HEK293 (cell line): ENCODE measurements around the gene PRKCE.

Experiments
- CTCF ChIA-PET: fragments of 350-600 bp; formaldehyde crosslinking; extraction: SDS; loops from one replicate; lab custom pipeline; 2021; ENCODE audit warnings: antibody characterized with exemption; lab: Yijun Ruan, JAX
- POLR2A ChIA-PET: fragments of 300-600 bp; formaldehyde crosslinking; extraction: SDS; loops from one replicate; lab custom pipeline; 2020; ENCODE audit warnings: antibody characterized with exemption, inconsistent platforms; lab: Yijun Ruan, JAX
- H3K27ac ChIP-seq: fragments of 200-500 bp; sonication (Bioruptor generic); 2 replicates; pipeline ENCODE4 v1.5.1; 2014; ENCODE audit warnings: low read depth, low read length, control low read depth, inconsistent platforms; ENCODE audit errors: extremely low read depth
- H3K36me3 ChIP-seq, 2 experiments: fragments of 200-500 bp in 1 of 2; sonication (Bioruptor generic) in 1 of 2; 1 replicate in 1 of 2; 2 replicates in 1 of 2; pipeline ENCODE4 v1.5.1; 2014 to 2017; ENCODE audit warnings: inconsistent platforms in 2 of 2, low read length in 2 of 2; ENCODE audit not compliant: control insufficient read depth in 2 of 2, insufficient read depth in 1 of 2
- H3K4me1 ChIP-seq: fragments of 200-500 bp; sonication (Bioruptor generic); 2 replicates; pipeline ENCODE4 v1.5.1; 2014; ENCODE audit warnings: mild to moderate bottlenecking, low read length, inconsistent platforms; ENCODE audit not compliant: control insufficient read depth, insufficient read depth
- H3K4me3 ChIP-seq: 2 replicates; pipeline ENCODE4 v1.5.1; 2011; ENCODE audit warnings: low read depth, mild to moderate bottlenecking, control low read depth, low read length, moderate library complexity
- H3K9me3 ChIP-seq: fragments of 200-500 bp; sonication (Bioruptor generic); 2 replicates; pipeline ENCODE4 v1.5.1; 2014; ENCODE audit warnings: low read depth, low read length, inconsistent platforms; ENCODE audit not compliant: control insufficient read depth, insufficient read depth
- ELK4 ChIP-seq: IDR thresholded peaks from 2 replicates; pipeline ENCODE4 v1.6.1; 2011; ENCODE audit warnings: mild to moderate bottlenecking, low read depth, low read length, borderline replicate concordance
- GLI4 ChIP-seq: fragments of 450-650 bp; formaldehyde crosslinking; IDR thresholded peaks from 2 replicates; pipeline ENCODE4 v1.5.1; 2016; ENCODE audit warnings: missing biosample characterization, missing genetic modification characterization
- KLF10 ChIP-seq: fragments of 450-650 bp; IDR thresholded peaks from 2 replicates; pipeline ENCODE4 v1.5.1; 2018; ENCODE audit warnings: missing biosample characterization, mild to moderate bottlenecking, missing genetic modification characterization
- KLF7 ChIP-seq: fragments of 450-650 bp; formaldehyde crosslinking; IDR thresholded peaks from 2 replicates; pipeline ENCODE4 v1.5.1; 2016; ENCODE audit warnings: missing biosample characterization, missing genetic modification characterization, borderline replicate concordance
- OVOL3 ChIP-seq: fragments of 450-650 bp; formaldehyde crosslinking; IDR thresholded peaks from 2 replicates; pipeline ENCODE4 v1.5.1; 2016; ENCODE audit warnings: missing biosample characterization, missing genetic modification characterization
- SCRT2 ChIP-seq: fragments of 450-650 bp; formaldehyde crosslinking; IDR thresholded peaks from 2 replicates; pipeline ENCODE4 v1.5.1; 2016; ENCODE audit warnings: missing biosample characterization, missing genetic modification characterization
- SETDB1 ChIP-seq: IDR thresholded peaks from one replicate; pipeline ENCODE4 v1.6.1; 2017; ENCODE audit warnings: mild to moderate bottlenecking, low read length, moderate library complexity, mixed read lengths; ENCODE audit not compliant: insufficient read length
- TRIM28 ChIP-seq: IDR thresholded peaks from 2 replicates; pipeline ENCODE4 v1.6.1; 2011; ENCODE audit warnings: low read length, control low read depth, borderline replicate concordance
- ZBTB17 ChIP-seq: fragments of 450-650 bp; formaldehyde crosslinking; IDR thresholded peaks from 2 replicates; pipeline ENCODE4 v1.5.1; 2016; ENCODE audit warnings: missing biosample characterization, missing genetic modification characterization
- ZBTB20 ChIP-seq: fragments of 450-650 bp; formaldehyde crosslinking; IDR thresholded peaks from 2 replicates; pipeline ENCODE4 v1.5.1; 2016; ENCODE audit warnings: missing biosample characterization, missing genetic modification characterization
- ZBTB26 ChIP-seq: fragments of 450-650 bp; formaldehyde crosslinking; optimal IDR thresholded peaks from 2 replicates; pipeline ENCODE3; 2016; ENCODE audit warnings: missing biosample characterization, mild to moderate bottlenecking, missing genetic modification characterization
- ZIC2 ChIP-seq: fragments of 450-650 bp; formaldehyde crosslinking; IDR thresholded peaks from 2 replicates; pipeline ENCODE4 v1.5.1; 2016; ENCODE audit warnings: missing biosample characterization, missing genetic modification characterization
- ZNF175 ChIP-seq: fragments of 450-650 bp; formaldehyde crosslinking; IDR thresholded peaks from 2 replicates; pipeline ENCODE4 v1.5.1; 2016; ENCODE audit warnings: missing biosample characterization, missing genetic modification characterization
- ZNF18 ChIP-seq: fragments of 450-650 bp; formaldehyde crosslinking; IDR thresholded peaks from 2 replicates; pipeline ENCODE4 v1.5.1; 2016; ENCODE audit warnings: missing biosample characterization, missing genetic modification characterization
- ZNF266 ChIP-seq: fragments of 450-650 bp; formaldehyde crosslinking; IDR thresholded peaks from 2 replicates; pipeline ENCODE4 v1.5.1; 2016; ENCODE audit warnings: missing biosample characterization, missing genetic modification characterization, low read depth
- ZNF37A ChIP-seq: fragments of 450-650 bp; IDR thresholded peaks from 2 replicates; pipeline ENCODE4 v1.5.1; 2018; ENCODE audit warnings: missing biosample characterization, missing genetic modification characterization
- ZNF529 ChIP-seq: fragments of 450-650 bp; formaldehyde crosslinking; IDR thresholded peaks from 2 replicates; pipeline ENCODE4 v1.5.1; 2017; ENCODE audit warnings: missing genetic modification characterization, missing biosample characterization; ENCODE audit not compliant: insufficient replicate concordance
- ZNF558 ChIP-seq: fragments of 450-650 bp; formaldehyde crosslinking; IDR thresholded peaks from 2 replicates; pipeline ENCODE4 v1.5.1; 2016; ENCODE audit warnings: missing biosample characterization, missing genetic modification characterization
- ZNF561 ChIP-seq: fragments of 450-650 bp; IDR thresholded peaks from 2 replicates; pipeline ENCODE4 v1.5.1; 2018; ENCODE audit warnings: missing biosample characterization, missing genetic modification characterization, borderline replicate concordance
- ZNF626 ChIP-seq: fragments of 450-650 bp; sonication (Bioruptor Pico); formaldehyde crosslinking; IDR thresholded peaks from 2 replicates; pipeline ENCODE4 v1.5.1; 2018; ENCODE audit warnings: missing biosample characterization, missing genetic modification characterization, inconsistent platforms
- ZNF629 ChIP-seq: fragments of 450-650 bp; formaldehyde crosslinking; IDR thresholded peaks from 2 replicates; pipeline ENCODE4 v1.5.1; 2017; ENCODE audit warnings: missing biosample characterization, missing genetic modification characterization
- ZNF776 ChIP-seq: fragments of 450-650 bp; formaldehyde crosslinking; IDR thresholded peaks from 2 replicates; pipeline ENCODE4 v1.5.0; 2017; ENCODE audit warnings: missing biosample characterization, missing genetic modification characterization, borderline replicate concordance
- TF ChIP-seq, protein P1 (sequence below): fragments of 450-650 bp; formaldehyde crosslinking; conservative IDR thresholded peaks from 2 replicates; pipeline ENCODE4 v1.5.1; 2016; ENCODE audit warnings: low read depth, missing biosample characterization, missing genetic modification characterization
- TF ChIP-seq, protein P2 (sequence below): fragments of 450-650 bp; IDR thresholded peaks from 2 replicates; pipeline ENCODE4 v1.5.1; 2018; ENCODE audit warnings: missing biosample characterization, mild to moderate bottlenecking, missing genetic modification characterization

The PRKCE gene

GRCh38 chr2:45885171-45885621, 233.7 kb downstream of the PRKCE start (continued):
- TF ChIP-seq ELK4: no peak
- no peak for TF ChIP-seq ZNF776 (tag by site-specific recombination)
- TF ChIP-seq ZNF529 (tag by site-specific recombination): no peak
- TF ChIP-seq ZNF561 (tag by site-specific recombination): no peak
- TF ChIP-seq ZNF37A: no peak
- no peak for TF ChIP-seq OVOL3
- TF ChIP-seq ZNF18 (tag by site-specific recombination): no peak

- CTCF ChIA-PET: no interaction called here
- POLR2A ChIA-PET: no interaction called here
- no peak for TF ChIP-seq ZNF626
- TF ChIP-seq KLF10: no peak
- no peak for TF ChIP-seq ZNF266 (tag by site-specific recombination)
- TF ChIP-seq SCRT2 (tag by site-specific recombination): peak; percentile 82
- TF ChIP-seq KLF7 (tag by site-specific recombination): no peak
- peak; percentile 63 for TF ChIP-seq ZBTB17 (tag by site-specific recombination)
- no peak for TF ChIP-seq ZBTB26 (tag by site-specific recombination)
- peak; percentile 79 for TF ChIP-seq ZBTB20 (tag by site-specific recombination)
- no peaks in the 10 kb centered on the region for H3K9me3 ChIP-seq
- H3K36me3 ChIP-seq: no peaks in the 10 kb centered on the region
- H3K27ac ChIP-seq: no peak overlapping the region
- H3K4me3 ChIP-seq: no peak overlapping the region
- peaks cover 3% of the 10 kb centered on the region; the same call in 1 of the 2 replicates for H3K4me1 ChIP-seq
Observed at GRCh38 chr2:45886171-45886663, 234.7 kb downstream of the PRKCE start.

- H3K27ac ChIP-seq: no peak overlapping the region
- CTCF ChIA-PET: interaction anchor here (0.5 to 0.6 kb wide), 2 partner anchors 126 to 921 kb away, joined by 3 read pairs; no protein-coding TSS in a partner anchor
- POLR2A ChIA-PET: interaction anchor here (0.6 kb wide), 1 partner anchor 928 kb away, joined by 4 read pairs; no protein-coding TSS in a partner anchor
Observed at GRCh38 chr2:45888167-45888566, 236.7 kb downstream of the PRKCE start.

More at GRCh38 chr2:45888167-45888566, 236.7 kb downstream of the PRKCE start:
- Histone ChIP-seq H3K4me3 (no peak overlapping the region), H3K36me3 (no peaks in the 10 kb centered on the region), H3K4me1 (peaks cover 12% of the 10 kb centered on the region), H3K9me3 (no peaks in the 10 kb centered on the region)
- TF ChIP-seq, protein P1, sequence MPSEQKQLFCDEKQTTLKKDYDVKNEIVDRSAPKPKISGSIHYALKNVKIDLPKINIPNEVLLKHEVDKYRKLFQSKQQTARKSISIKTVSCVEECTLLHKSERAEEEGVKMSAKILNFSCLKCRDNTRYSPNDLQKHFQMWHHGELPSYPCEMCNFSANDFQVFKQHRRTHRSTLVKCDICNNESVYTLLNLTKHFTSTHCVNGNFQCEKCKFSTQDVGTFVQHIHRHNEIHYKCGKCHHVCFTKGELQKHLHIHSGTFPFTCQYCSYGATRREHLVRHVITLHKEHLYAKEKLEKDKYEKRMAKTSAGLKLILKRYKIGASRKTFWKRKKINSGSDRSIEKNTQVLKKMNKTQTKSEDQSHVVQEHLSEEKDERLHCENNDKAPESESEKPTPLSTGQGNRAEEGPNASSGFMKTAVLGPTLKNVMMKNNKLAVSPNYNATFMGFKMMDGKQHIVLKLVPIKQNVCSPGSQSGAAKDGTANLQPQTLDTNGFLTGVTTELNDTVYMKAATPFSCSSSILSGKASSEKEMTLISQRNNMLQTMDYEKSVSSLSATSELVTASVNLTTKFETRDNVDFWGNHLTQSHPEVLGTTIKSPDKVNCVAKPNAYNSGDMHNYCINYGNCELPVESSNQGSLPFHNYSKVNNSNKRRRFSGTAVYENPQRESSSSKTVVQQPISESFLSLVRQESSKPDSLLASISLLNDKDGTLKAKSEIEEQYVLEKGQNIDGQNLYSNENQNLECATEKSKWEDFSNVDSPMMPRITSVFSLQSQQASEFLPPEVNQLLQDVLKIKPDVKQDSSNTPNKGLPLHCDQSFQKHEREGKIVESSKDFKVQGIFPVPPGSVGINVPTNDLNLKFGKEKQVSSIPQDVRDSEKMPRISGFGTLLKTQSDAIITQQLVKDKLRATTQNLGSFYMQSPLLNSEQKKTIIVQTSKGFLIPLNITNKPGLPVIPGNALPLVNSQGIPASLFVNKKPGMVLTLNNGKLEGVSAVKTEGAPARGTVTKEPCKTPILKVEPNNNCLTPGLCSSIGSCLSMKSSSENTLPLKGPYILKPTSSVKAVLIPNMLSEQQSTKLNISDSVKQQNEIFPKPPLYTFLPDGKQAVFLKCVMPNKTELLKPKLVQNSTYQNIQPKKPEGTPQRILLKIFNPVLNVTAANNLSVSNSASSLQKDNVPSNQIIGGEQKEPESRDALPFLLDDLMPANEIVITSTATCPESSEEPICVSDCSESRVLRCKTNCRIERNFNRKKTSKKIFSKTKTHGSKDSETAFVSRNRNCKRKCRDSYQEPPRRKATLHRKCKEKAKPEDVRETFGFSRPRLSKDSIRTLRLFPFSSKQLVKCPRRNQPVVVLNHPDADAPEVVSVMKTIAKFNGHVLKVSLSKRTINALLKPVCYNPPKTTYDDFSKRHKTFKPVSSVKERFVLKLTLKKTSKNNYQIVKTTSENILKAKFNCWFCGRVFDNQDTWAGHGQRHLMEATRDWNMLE: no peak
- TF ChIP-seq ZIC2 (tag by site-specific recombination) (no peak), OVOL3 (no peak), GLI4 (tag by site-specific recombination) (no peak), ZNF175 (tag by site-specific recombination) (no peak), TRIM28 (no peak), ZNF629 (no peak), SETDB1 (no peak), ZNF558 (tag by site-specific recombination) (no peak)
- TF ChIP-seq, protein P2, sequence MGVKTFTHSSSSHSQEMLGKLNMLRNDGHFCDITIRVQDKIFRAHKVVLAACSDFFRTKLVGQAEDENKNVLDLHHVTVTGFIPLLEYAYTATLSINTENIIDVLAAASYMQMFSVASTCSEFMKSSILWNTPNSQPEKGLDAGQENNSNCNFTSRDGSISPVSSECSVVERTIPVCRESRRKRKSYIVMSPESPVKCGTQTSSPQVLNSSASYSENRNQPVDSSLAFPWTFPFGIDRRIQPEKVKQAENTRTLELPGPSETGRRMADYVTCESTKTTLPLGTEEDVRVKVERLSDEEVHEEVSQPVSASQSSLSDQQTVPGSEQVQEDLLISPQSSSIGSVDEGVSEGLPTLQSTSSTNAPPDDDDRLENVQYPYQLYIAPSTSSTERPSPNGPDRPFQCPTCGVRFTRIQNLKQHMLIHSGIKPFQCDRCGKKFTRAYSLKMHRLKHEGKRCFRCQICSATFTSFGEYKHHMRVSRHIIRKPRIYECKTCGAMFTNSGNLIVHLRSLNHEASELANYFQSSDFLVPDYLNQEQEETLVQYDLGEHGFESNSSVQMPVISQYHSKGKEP: no peak
